SK-N-SH treated with all-trans-retinoic acid at 6 μM for 48 hours (cell line): ENCODE data around the gene POLR3A.

Experiments used
- ARNTL ChIP-seq: fragments of 450-650 bp; formaldehyde crosslinking; IDR thresholded peaks from 2 replicates; pipeline ENCODE4 v1.5.0; 2020; ENCODE audit warnings: low read depth, mild to moderate bottlenecking, moderate library complexity, borderline replicate concordance
- ESRRG ChIP-seq: fragments of 250-450 bp; sonication (Bioruptor Pico); IDR thresholded peaks from 2 replicates; pipeline ENCODE4 v1.6.1; 2021; ENCODE audit warnings: mild to moderate bottlenecking
- SNAI2 ChIP-seq: fragments of 250-450 bp; sonication (Bioruptor Pico); IDR thresholded peaks from 2 replicates; pipeline ENCODE4 v1.5.0; 2020; ENCODE audit warnings: mild to moderate bottlenecking, moderate library complexity
- ZC3H10 ChIP-seq: fragments of 250-450 bp; sonication (Bioruptor Pico); IDR thresholded peaks from 2 replicates; pipeline ENCODE4 v1.5.1; 2021; ENCODE audit warnings: mild to moderate bottlenecking, moderate library complexity
- TF ChIP-seq, protein P1 (sequence below): fragments of 250-450 bp; sonication (Bioruptor Pico); IDR thresholded peaks from 2 replicates; pipeline ENCODE4 v1.8.0; 2020; ENCODE audit warnings: mild to moderate bottlenecking, moderate library complexity, borderline replicate concordance
- TF ChIP-seq, protein P2 (sequence below): fragments of 250-450 bp; sonication (Bioruptor Pico); IDR thresholded peaks from 2 replicates; pipeline ENCODE4 v1.5.0; 2020; ENCODE audit warnings: mild to moderate bottlenecking, moderate library complexity
- TF ChIP-seq, protein P3 (sequence below): fragments of 250-450 bp; sonication (Bioruptor Pico); IDR thresholded peaks from 2 replicates; pipeline ENCODE4 v1.5.1; 2021; ENCODE audit warnings: mild to moderate bottlenecking, moderate library complexity

DNA sequence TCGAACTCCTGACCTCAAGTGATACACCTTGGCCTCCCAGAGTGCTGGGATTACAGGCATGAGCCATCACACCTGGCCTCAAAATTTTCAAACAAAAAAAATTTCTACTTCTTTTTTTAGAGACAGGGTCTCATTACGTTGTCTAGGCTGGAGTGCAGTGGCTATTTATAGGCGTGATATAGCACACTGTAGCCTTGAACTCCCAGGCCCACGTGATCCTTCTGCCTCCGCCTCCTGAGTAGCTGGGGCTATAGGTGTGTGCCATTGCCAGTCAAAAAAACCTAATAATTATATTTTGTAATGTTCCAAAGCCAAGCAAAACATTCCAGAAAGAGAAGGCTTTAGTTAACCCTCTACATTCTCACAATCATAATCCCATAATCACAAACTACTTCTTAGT is 13.8 kb downstream of the POLR3A start:
- TF ChIP-seq ARNTL: no peak
- TF ChIP-seq SNAI2 (CRISPR knock-in tag): no peak
- TF ChIP-seq, protein P1, sequence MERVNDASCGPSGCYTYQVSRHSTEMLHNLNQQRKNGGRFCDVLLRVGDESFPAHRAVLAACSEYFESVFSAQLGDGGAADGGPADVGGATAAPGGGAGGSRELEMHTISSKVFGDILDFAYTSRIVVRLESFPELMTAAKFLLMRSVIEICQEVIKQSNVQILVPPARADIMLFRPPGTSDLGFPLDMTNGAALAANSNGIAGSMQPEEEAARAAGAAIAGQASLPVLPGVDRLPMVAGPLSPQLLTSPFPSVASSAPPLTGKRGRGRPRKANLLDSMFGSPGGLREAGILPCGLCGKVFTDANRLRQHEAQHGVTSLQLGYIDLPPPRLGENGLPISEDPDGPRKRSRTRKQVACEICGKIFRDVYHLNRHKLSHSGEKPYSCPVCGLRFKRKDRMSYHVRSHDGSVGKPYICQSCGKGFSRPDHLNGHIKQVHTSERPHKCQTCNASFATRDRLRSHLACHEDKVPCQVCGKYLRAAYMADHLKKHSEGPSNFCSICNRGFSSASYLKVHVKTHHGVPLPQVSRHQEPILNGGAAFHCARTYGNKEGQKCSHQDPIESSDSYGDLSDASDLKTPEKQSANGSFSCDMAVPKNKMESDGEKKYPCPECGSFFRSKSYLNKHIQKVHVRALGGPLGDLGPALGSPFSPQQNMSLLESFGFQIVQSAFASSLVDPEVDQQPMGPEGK (CRISPR knock-in tag): no peak
- TF ChIP-seq, protein P2, sequence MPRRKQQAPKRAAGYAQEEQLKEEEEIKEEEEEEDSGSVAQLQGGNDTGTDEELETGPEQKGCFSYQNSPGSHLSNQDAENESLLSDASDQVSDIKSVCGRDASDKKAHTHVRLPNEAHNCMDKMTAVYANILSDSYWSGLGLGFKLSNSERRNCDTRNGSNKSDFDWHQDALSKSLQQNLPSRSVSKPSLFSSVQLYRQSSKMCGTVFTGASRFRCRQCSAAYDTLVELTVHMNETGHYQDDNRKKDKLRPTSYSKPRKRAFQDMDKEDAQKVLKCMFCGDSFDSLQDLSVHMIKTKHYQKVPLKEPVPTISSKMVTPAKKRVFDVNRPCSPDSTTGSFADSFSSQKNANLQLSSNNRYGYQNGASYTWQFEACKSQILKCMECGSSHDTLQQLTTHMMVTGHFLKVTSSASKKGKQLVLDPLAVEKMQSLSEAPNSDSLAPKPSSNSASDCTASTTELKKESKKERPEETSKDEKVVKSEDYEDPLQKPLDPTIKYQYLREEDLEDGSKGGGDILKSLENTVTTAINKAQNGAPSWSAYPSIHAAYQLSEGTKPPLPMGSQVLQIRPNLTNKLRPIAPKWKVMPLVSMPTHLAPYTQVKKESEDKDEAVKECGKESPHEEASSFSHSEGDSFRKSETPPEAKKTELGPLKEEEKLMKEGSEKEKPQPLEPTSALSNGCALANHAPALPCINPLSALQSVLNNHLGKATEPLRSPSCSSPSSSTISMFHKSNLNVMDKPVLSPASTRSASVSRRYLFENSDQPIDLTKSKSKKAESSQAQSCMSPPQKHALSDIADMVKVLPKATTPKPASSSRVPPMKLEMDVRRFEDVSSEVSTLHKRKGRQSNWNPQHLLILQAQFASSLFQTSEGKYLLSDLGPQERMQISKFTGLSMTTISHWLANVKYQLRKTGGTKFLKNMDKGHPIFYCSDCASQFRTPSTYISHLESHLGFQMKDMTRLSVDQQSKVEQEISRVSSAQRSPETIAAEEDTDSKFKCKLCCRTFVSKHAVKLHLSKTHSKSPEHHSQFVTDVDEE: no peak
- no peak for TF ChIP-seq ESRRG (CRISPR knock-in tag)
- TF ChIP-seq, protein P3, sequence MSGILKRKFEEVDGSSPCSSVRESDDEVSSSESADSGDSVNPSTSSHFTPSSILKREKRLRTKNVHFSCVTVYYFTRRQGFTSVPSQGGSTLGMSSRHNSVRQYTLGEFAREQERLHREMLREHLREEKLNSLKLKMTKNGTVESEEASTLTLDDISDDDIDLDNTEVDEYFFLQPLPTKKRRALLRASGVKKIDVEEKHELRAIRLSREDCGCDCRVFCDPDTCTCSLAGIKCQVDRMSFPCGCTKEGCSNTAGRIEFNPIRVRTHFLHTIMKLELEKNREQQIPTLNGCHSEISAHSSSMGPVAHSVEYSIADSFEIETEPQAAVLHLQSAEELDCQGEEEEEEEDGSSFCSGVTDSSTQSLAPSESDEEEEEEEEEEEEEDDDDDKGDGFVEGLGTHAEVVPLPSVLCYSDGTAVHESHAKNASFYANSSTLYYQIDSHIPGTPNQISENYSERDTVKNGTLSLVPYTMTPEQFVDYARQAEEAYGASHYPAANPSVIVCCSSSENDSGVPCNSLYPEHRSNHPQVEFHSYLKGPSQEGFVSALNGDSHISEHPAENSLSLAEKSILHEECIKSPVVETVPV (CRISPR knock-in tag): no peak
- no peak for TF ChIP-seq ZC3H10 (CRISPR knock-in tag)
